ENCODE data around the gene AIG1. TPM values are rescaled to one million over a fixed set of nuclear protein-coding genes. Genes with fewer than 3 reads are reported as not detected.

The AIG1 gene
- total RNA-seq, 2 experiments from 2014 or later = 0.40 to 0.85 TPM

- no peak overlapping the region for H3K4me2 ChIP-seq (ENCODE audit: low read length)
- no peaks in the 10 kb centered on the region for H4K20me1 ChIP-seq (ENCODE audit: insufficient read depth, low read length)
- intact Hi-C loops (cut with micrococcal nuclease; ENCODE audit: unreplicated experiment) = loop anchor here (1.0 kb wide), 1 partner anchor 643 kb away; no protein-coding TSS in a partner anchor
- no peaks in the 10 kb centered on the region for H3K9me3 ChIP-seq (ENCODE audit: low read length)
- no peak overlapping the region for H3K27ac ChIP-seq (ENCODE audit: low read depth, low read length, poor library complexity, severe bottlenecking)
- no peaks in the 10 kb centered on the region for H3K9me2 ChIP-seq (ENCODE audit: insufficient read depth, low read length)
- POLR2A ChIA-PET = interaction anchor here (0.7 to 1.2 kb wide), 4 partner anchors 13 to 179 kb away, joined by 3 to 7 read pairs (median 4); no protein-coding TSS in a partner anchor
- no peak for DNase-seq (ENCODE audit: low spot score)
- TF ChIP-seq EZH2phosphoT487 (IDR thresholded peaks at IDR 0.05; ENCODE audit: borderline replicate concordance, low read depth, low read length) (no peak), CTCF (conservative IDR thresholded peaks at IDR 0.05; ENCODE audit: low read length) (no peak)
- H3K79me2 ChIP-seq (ENCODE audit: insufficient read depth, low read depth, low read length) = no peaks in the 10 kb centered on the region
- no peak overlapping the region for H3K4me3 ChIP-seq (ENCODE audit: low read depth, low read length, poor library complexity, severe bottlenecking)
- H2AFZ ChIP-seq (ENCODE audit: low read length) = no peak overlapping the region
- no peaks in the 10 kb centered on the region for H3K36me3 ChIP-seq (ENCODE audit: insufficient read depth, low read length)
- H3K4me1 ChIP-seq (ENCODE audit: insufficient read depth, low read length, poor library complexity, severe bottlenecking) = no peaks in the 10 kb centered on the region
- no TSS peak for BruUV-seq (replicated peaks)
- CTCF ChIA-PET (ENCODE audit: unreplicated experiment) = no interaction called here
Observed at GRCh38 chr6:143336446-143337152, 275.9 kb downstream of the AIG1 start.

- Histone ChIP-seq H3K4me1 (ENCODE audit: insufficient read depth, low read length, poor library complexity, severe bottlenecking) (no peaks in the 10 kb centered on the region), H4K20me1 (ENCODE audit: insufficient read depth, low read length) (no peaks in the 10 kb centered on the region), H2AFZ (ENCODE audit: low read length) (no peak overlapping the region), H3K9me3 (ENCODE audit: low read length) (no peaks in the 10 kb centered on the region), H3K27ac (ENCODE audit: low read depth, low read length, poor library complexity, severe bottlenecking) (no peak overlapping the region), H3K79me2 (ENCODE audit: insufficient read depth, low read depth, low read length) (no peaks in the 10 kb centered on the region), H3K4me2 (ENCODE audit: low read length) (no peak overlapping the region), H3K9me2 (ENCODE audit: insufficient read depth, low read length) (no peaks in the 10 kb centered on the region), H3K36me3 (ENCODE audit: insufficient read depth, low read length) (no peaks in the 10 kb centered on the region), H3K4me3 (ENCODE audit: low read depth, low read length, poor library complexity, severe bottlenecking) (no peak overlapping the region)
- peak; percentile 47 for DNase-seq (ENCODE audit: low spot score)
- intact Hi-C loops (cut with micrococcal nuclease; ENCODE audit: unreplicated experiment) = loop anchor here (1.0 kb wide), 1 partner anchor 644 kb away; no protein-coding TSS in a partner anchor
- CTCF ChIA-PET (ENCODE audit: unreplicated experiment) = no interaction called here
- POLR2A ChIA-PET = interaction anchor here (0.8 to 1.2 kb wide), 2 partner anchors 15 to 33 kb away, joined by 3 to 5 read pairs; no protein-coding TSS in a partner anchor
- peak; percentile 80 for TF ChIP-seq CTCF (conservative IDR thresholded peaks at IDR 0.05; ENCODE audit: low read length)
- no peak for TF ChIP-seq EZH2phosphoT487 (IDR thresholded peaks at IDR 0.05; ENCODE audit: borderline replicate concordance, low read depth, low read length)
- no TSS peak for BruUV-seq (replicated peaks)
Observed at GRCh38 chr6:143337201-143337949, 276.7 kb downstream of the AIG1 start.
